ENCODE data around the gene MSRB3. TPM values are rescaled to one million over a fixed set of nuclear protein-coding genes. Genes with fewer than 3 reads are reported as not detected.
"Not testable (repeated sequence)": the region's sequence is repeated elsewhere in the genome, so short reads cannot be mapped to it uniquely, and the experiment has no call there.

MSRB3 gene
- total RNA-seq, 2 donors from 2014 or later, result not detected

GRCh38 chr12:65458718-65459117, 180.2 kb downstream of the MSRB3 start:
- Mint-ChIP-seq H3K27me3 (no peaks in the 10 kb centered on the region), H3K27ac (no peak overlapping the region), H3K36me3 (ENCODE audit: low read depth) (no peaks in the 10 kb centered on the region), H3K4me1 (no peaks in the 10 kb centered on the region), H3K9me3 (no peaks in the 10 kb centered on the region), H3K4me3 (no peak overlapping the region)
- ATAC-seq (replicated peaks), result no peak

- no peaks in the 10 kb centered on the region for H3K9me3 Mint-ChIP-seq
- H3K4me3 Mint-ChIP-seq, result no peak overlapping the region
- H3K4me1 Mint-ChIP-seq, result no peaks in the 10 kb centered on the region
- no peak overlapping the region for H3K27ac Mint-ChIP-seq
- no peaks in the 10 kb centered on the region for H3K27me3 Mint-ChIP-seq
- no peak for ATAC-seq (replicated peaks)
- no peaks in the 10 kb centered on the region for H3K36me3 Mint-ChIP-seq (ENCODE audit: low read depth)
These were observed 181.1 kb downstream of the MSRB3 start for GRCh38 chr12:65459545-65459944.

- Mint-ChIP-seq H3K4me1 (no peaks in the 10 kb centered on the region), H3K27me3 (no peaks in the 10 kb centered on the region), H3K4me3 (no peak overlapping the region), H3K9me3 (no peaks in the 10 kb centered on the region), H3K27ac (no peak overlapping the region), H3K36me3 (ENCODE audit: low read depth) (no peaks in the 10 kb centered on the region)
- no peak for ATAC-seq (replicated peaks)
These were observed 181.6 kb downstream of the MSRB3 start for GRCh38 chr12:65460063-65460462.

GRCh38 chr12:65461017-65461416, 182.5 kb downstream of the MSRB3 start:
- H3K27me3 Mint-ChIP-seq, result no peaks in the 10 kb centered on the region
- no peak for ATAC-seq (replicated peaks)
- H3K9me3 Mint-ChIP-seq, result no peaks in the 10 kb centered on the region
- no peak overlapping the region for H3K4me3 Mint-ChIP-seq
- no peak overlapping the region for H3K27ac Mint-ChIP-seq
- H3K36me3 Mint-ChIP-seq (ENCODE audit: low read depth), result no peaks in the 10 kb centered on the region
- H3K4me1 Mint-ChIP-seq, result no peaks in the 10 kb centered on the region

- Mint-ChIP-seq H3K9me3 (no peaks in the 10 kb centered on the region), H3K4me3 (no peak overlapping the region), H3K27me3 (no peaks in the 10 kb centered on the region), H3K27ac (no peak overlapping the region), H3K4me1 (no peaks in the 10 kb centered on the region), H3K36me3 (ENCODE audit: low read depth) (no peaks in the 10 kb centered on the region)
- ATAC-seq (replicated peaks), result no peak
These were observed 184.0 kb downstream of the MSRB3 start for GRCh38 chr12:65462484-65462883.

- no peaks in the 10 kb centered on the region for H3K9me3 Mint-ChIP-seq
- no peaks in the 10 kb centered on the region for H3K4me1 Mint-ChIP-seq
- H3K27me3 Mint-ChIP-seq, result no peaks in the 10 kb centered on the region
- H3K4me3 Mint-ChIP-seq, result no peak overlapping the region
- H3K36me3 Mint-ChIP-seq (ENCODE audit: low read depth), result no peaks in the 10 kb centered on the region
- ATAC-seq (replicated peaks), result no peak
- no peak overlapping the region for H3K27ac Mint-ChIP-seq
These were observed 184.6 kb downstream of the MSRB3 start for GRCh38 chr12:65463082-65463481.

- H3K27ac Mint-ChIP-seq, result no peak overlapping the region
- H3K36me3 Mint-ChIP-seq (ENCODE audit: low read depth), result no peaks in the 10 kb centered on the region
- ATAC-seq (replicated peaks), result no peak
- H3K4me3 Mint-ChIP-seq, result no peak overlapping the region
- H3K27me3 Mint-ChIP-seq, result no peaks in the 10 kb centered on the region
- H3K4me1 Mint-ChIP-seq, result no peaks in the 10 kb centered on the region
- H3K9me3 Mint-ChIP-seq, result no peaks in the 10 kb centered on the region
These were observed 185.1 kb downstream of the MSRB3 start for GRCh38 chr12:65463611-65464010.

GRCh38 chr12:65464930-65465329, 186.4 kb downstream of the MSRB3 start:
- H3K4me1 Mint-ChIP-seq, result no peaks in the 10 kb centered on the region
- H3K27ac Mint-ChIP-seq, result no peak overlapping the region
- H3K4me3 Mint-ChIP-seq, result no peak overlapping the region
- H3K27me3 Mint-ChIP-seq, result peaks cover 3% of the 10 kb centered on the region
- H3K36me3 Mint-ChIP-seq (ENCODE audit: low read depth), result no peaks in the 10 kb centered on the region
- no peaks in the 10 kb centered on the region for H3K9me3 Mint-ChIP-seq
- no peak for ATAC-seq (replicated peaks)

GRCh38 chr12:65465766-65466547, 187.5 kb downstream of the MSRB3 start:
- H3K9me3 Mint-ChIP-seq, result no peaks in the 10 kb centered on the region
- H3K27ac Mint-ChIP-seq, result no peak overlapping the region
- peaks cover 3% of the 10 kb centered on the region for H3K27me3 Mint-ChIP-seq
- H3K4me1 Mint-ChIP-seq, result no peaks in the 10 kb centered on the region
- no peaks in the 10 kb centered on the region for H3K36me3 Mint-ChIP-seq (ENCODE audit: low read depth)
- no peak overlapping the region for H3K4me3 Mint-ChIP-seq
- no peak for ATAC-seq (replicated peaks)

- H3K27ac Mint-ChIP-seq, result no peak overlapping the region
- peaks cover 3% of the 10 kb centered on the region for H3K27me3 Mint-ChIP-seq
- H3K9me3 Mint-ChIP-seq, result no peaks in the 10 kb centered on the region
- H3K36me3 Mint-ChIP-seq (ENCODE audit: low read depth), result no peaks in the 10 kb centered on the region
- no peaks in the 10 kb centered on the region for H3K4me1 Mint-ChIP-seq
- no peak for ATAC-seq (replicated peaks)
- no peak overlapping the region for H3K4me3 Mint-ChIP-seq
These were observed 188.4 kb downstream of the MSRB3 start for GRCh38 chr12:65466911-65467310.

- no peaks in the 10 kb centered on the region for H3K9me3 Mint-ChIP-seq
- no peaks in the 10 kb centered on the region for H3K36me3 Mint-ChIP-seq (ENCODE audit: low read depth)
- H3K27me3 Mint-ChIP-seq, result peaks cover 7% of the 10 kb centered on the region
- no peak for ATAC-seq (replicated peaks)
- H3K4me1 Mint-ChIP-seq, result no peaks in the 10 kb centered on the region
- H3K27ac Mint-ChIP-seq, result no peak overlapping the region
- H3K4me3 Mint-ChIP-seq, result no peak overlapping the region
These were observed 191.8 kb downstream of the MSRB3 start for GRCh38 chr12:65470256-65470655.

GRCh38 chr12:65472079-65472478, 193.6 kb downstream of the MSRB3 start:
- no peaks in the 10 kb centered on the region for H3K36me3 Mint-ChIP-seq (ENCODE audit: low read depth)
- H3K4me1 Mint-ChIP-seq, result no peaks in the 10 kb centered on the region
- H3K27ac Mint-ChIP-seq, result no peak overlapping the region
- no peaks in the 10 kb centered on the region for H3K9me3 Mint-ChIP-seq
- peaks cover 7% of the 10 kb centered on the region for H3K27me3 Mint-ChIP-seq
- no peak overlapping the region for H3K4me3 Mint-ChIP-seq
- ATAC-seq (replicated peaks), result no peak

GRCh38 chr12:65474831-65475230, 196.3 kb downstream of the MSRB3 start:
- no peak overlapping the region for H3K4me3 Mint-ChIP-seq
- H3K27me3 Mint-ChIP-seq, result peaks cover 4% of the 10 kb centered on the region
- H3K36me3 Mint-ChIP-seq (ENCODE audit: low read depth), result no peaks in the 10 kb centered on the region
- H3K27ac Mint-ChIP-seq, result no peak overlapping the region
- no peak for ATAC-seq (replicated peaks)
- H3K9me3 Mint-ChIP-seq, result no peaks in the 10 kb centered on the region
- H3K4me1 Mint-ChIP-seq, result no peaks in the 10 kb centered on the region

- H3K9me3 Mint-ChIP-seq, result peaks cover 5% of the 10 kb centered on the region
- peaks cover 4% of the 10 kb centered on the region for H3K27me3 Mint-ChIP-seq
- no peaks in the 10 kb centered on the region for H3K36me3 Mint-ChIP-seq (ENCODE audit: low read depth)
- no peaks in the 10 kb centered on the region for H3K4me1 Mint-ChIP-seq
- no peak overlapping the region for H3K27ac Mint-ChIP-seq
- H3K4me3 Mint-ChIP-seq, result no peak overlapping the region
- ATAC-seq (replicated peaks), result no peak
These were observed 199.2 kb downstream of the MSRB3 start for GRCh38 chr12:65477721-65478120.

GRCh38 chr12:65483891-65484516, 205.5 kb downstream of the MSRB3 start:
- H3K27ac Mint-ChIP-seq; H3K36me3 Mint-ChIP-seq (ENCODE audit: low read depth); ATAC-seq (replicated peaks); H3K4me1 Mint-ChIP-seq; H3K4me3 Mint-ChIP-seq; H3K27me3 Mint-ChIP-seq: not testable (repeated sequence)
- H3K9me3 Mint-ChIP-seq, result peaks cover 21% of the 10 kb centered on the region
